ENCODE results near the gene CNDP2.

GRCh38 chr18:74509856-74510769 is 13.9 kb downstream of the CNDP2 start:
- no peak for TF ChIP-seq CTCF (conservative IDR thresholded peaks at IDR 0.05)
- no peak for TF ChIP-seq ZFX (IDR thresholded peaks at IDR 0.05)

All from C4-2B (cell line).